A549 (cell line): ENCODE measurements around the gene PRSS23. TPM values are rescaled to one million over a fixed set of nuclear protein-coding genes. Genes with fewer than 3 reads are reported as not detected.

Experiments used
- ATAC-seq, 2 experiments: fragments of 200-7000 bp in 1 of 2; fragments of >200 bp in 1 of 2; cut with Nextera tagmentation in 1 of 2; cut with Tn5 transposase in 1 of 2; 3 replicates each; pipeline versions ENCODE4 v1.8.0 to v1.9.1; 2018 to 2020; ENCODE audit warnings: mild to moderate bottlenecking in 1 of 2, moderate library complexity in 1 of 2
- CTCF ChIA-PET: fragments of 300-600 bp; sonication (Branson Sonifier 250); formaldehyde crosslinking; extraction: SDS; loops from one replicate; lab custom pipeline; 2021; ENCODE audit warnings: antibody characterized with exemption, inconsistent platforms; lab: Yijun Ruan, JAX
- POLR2A ChIA-PET: fragments of 350-600 bp; formaldehyde crosslinking; extraction: SDS; loops from one replicate; lab custom pipeline; 2021; ENCODE audit warnings: antibody characterized with exemption, inconsistent platforms; lab: Yijun Ruan, JAX
- DNase-seq, 2 experiments: peaks; one replicate each; pipeline versions ENCODE4 v3.0.0 to v3.0.0-alpha.2; 2011 to 2016; ENCODE audit warnings: low read depth in 1 of 2, low spot score in 1 of 2
- FAIRE-seq: peaks from 2 replicates; lab custom pipeline; 2011; peaks lifted over from hg19 to GRCh38; lab: Jason Lieb, UNC
- H3K27ac ChIP-seq, 2 experiments: fragments of >200 bp; sonication (Bioruptor Twin); formaldehyde crosslinking; 3 replicates each; pipeline ENCODE4 v1.5.1; 2016 to 2017
- H3K4me1 ChIP-seq: fragments of >200 bp; sonication (Bioruptor Twin); formaldehyde crosslinking; 3 replicates; pipeline ENCODE4 v1.6.1; 2016
- H3K4me2 ChIP-seq: fragments of >200 bp; sonication (Bioruptor Twin); formaldehyde crosslinking; 3 replicates; pipeline ENCODE4 v1.6.1; 2016
- H3K4me3 ChIP-seq: fragments of >200 bp; sonication (Bioruptor Twin); formaldehyde crosslinking; 3 replicates; pipeline ENCODE4 v1.5.1; 2016
- H3K9me3 ChIP-seq: fragments of >200 bp; sonication (Bioruptor Twin); formaldehyde crosslinking; 3 replicates; pipeline ENCODE4 v1.6.1; 2016
- ATOH8 ChIP-seq: fragments of 250-450 bp; sonication (Bioruptor Pico); IDR thresholded peaks from 2 replicates; pipeline ENCODE4 v1.5.0; 2020; ENCODE audit warnings: low read depth, mild to moderate bottlenecking, moderate library complexity
- CBX2 ChIP-seq: fragments of 200-600 bp; sonication (generic); IDR thresholded peaks from 2 replicates; pipeline ENCODE4 v1.6.1; 2016; ENCODE audit warnings: low read depth, mild to moderate bottlenecking, borderline replicate concordance
- CTCF ChIP-seq: fragments of >200 bp; sonication (Bioruptor Twin); formaldehyde crosslinking; IDR thresholded peaks from 3 replicates; pipeline ENCODE4 v1.5.1; 2016
- EHMT2 ChIP-seq: fragments of 200-600 bp; sonication (generic); IDR thresholded peaks from 2 replicates; pipeline ENCODE4 v1.6.1; 2016; ENCODE audit warnings: antibody characterized with exemption, low read depth, mild to moderate bottlenecking, moderate library complexity
- EP300 ChIP-seq, 2 experiments: fragments of >200 bp; sonication (Bioruptor Twin); formaldehyde crosslinking; IDR thresholded peaks; 2 replicates in 1 of 2; 3 replicates in 1 of 2; pipeline ENCODE4 v1.6.1; 2016 to 2017
- GATA3 ChIP-seq: IDR thresholded peaks from 2 replicates; pipeline ENCODE4 v1.6.1; 2012; ENCODE audit warnings: borderline replicate concordance
- HOXB5 ChIP-seq: fragments of 250-450 bp; sonication (Bioruptor Pico); IDR thresholded peaks from 2 replicates; pipeline ENCODE4 v1.5.0; 2020; ENCODE audit warnings: mild to moderate bottlenecking, moderate library complexity
- NPAS2 ChIP-seq: fragments of 250-450 bp; sonication (Bioruptor Pico); IDR thresholded peaks from 2 replicates; pipeline ENCODE4 v1.8.0; 2022; ENCODE audit warnings: mild to moderate bottlenecking, moderate library complexity, borderline replicate concordance
- PBX3 ChIP-seq: IDR thresholded peaks from 2 replicates; pipeline ENCODE4 v1.6.1; 2012
- POLR2AphosphoS2 ChIP-seq: conservative IDR thresholded peaks from 2 replicates; pipeline ENCODE4 v1.6.1; 2012; ENCODE audit warnings: low read length, improper control_type of control experiment, inconsistent platforms
- RARB ChIP-seq: fragments of 250-450 bp; sonication (Bioruptor Pico); IDR thresholded peaks from 2 replicates; pipeline ENCODE4 v1.8.0; 2021; ENCODE audit warnings: mild to moderate bottlenecking, moderate library complexity
- RCOR1 ChIP-seq: fragments of 150-350 bp; IDR thresholded peaks from 2 replicates; pipeline ENCODE4 v1.6.1; 2014; ENCODE audit warnings: antibody characterized with exemption, low read length, low read depth
- REST ChIP-seq: fragments of 200-600 bp; sonication (generic); IDR thresholded peaks from 2 replicates; pipeline ENCODE4 v1.6.1; 2016; ENCODE audit warnings: antibody characterized with exemption, mild to moderate bottlenecking, moderate library complexity
- RFX5 ChIP-seq: fragments of 450-650 bp; IDR thresholded peaks from 2 replicates; pipeline ENCODE4 v1.7.1; 2014; ENCODE audit warnings: antibody characterized with exemption, mild to moderate bottlenecking, moderate library complexity
- SMC3 ChIP-seq: fragments of >200 bp; sonication (Bioruptor Twin); formaldehyde crosslinking; IDR thresholded peaks from 3 replicates; pipeline ENCODE4 v1.6.1; 2018; ENCODE audit warnings: inconsistent platforms
- ZC3H11A ChIP-seq: fragments of 450-650 bp; IDR thresholded peaks from 2 replicates; pipeline ENCODE4 v1.6.1; 2014; ENCODE audit warnings: antibody characterized with exemption, mild to moderate bottlenecking
- ZNF302 ChIP-seq: fragments of 250-450 bp; sonication (Bioruptor Pico); IDR thresholded peaks from 2 replicates; pipeline ENCODE4 v1.9.0; 2021; ENCODE audit warnings: inconsistent platforms, mild to moderate bottlenecking, moderate library complexity
- WGBS: methylation state at CpG from one replicate; pipeline ENCODE4 v1.1.6; 2017; ENCODE audit errors: missing lambda C conversion rate; 5-methylcytosine and 5-hydroxymethylcytosine counted together
- polyA plus RNA-seq, 4 experiments: library from polyadenylated mRNA; depleted of rRNA in 3 of 4; stranded (reverse); fragments of >200 nt; fragmentation: RNase III in 1 of 4; extraction: RNeasy Plus Mini Kit Qiagen cat#74134 plus additional on column Dnase treatment in 1 of 4; gene quantifications; 2 replicates in 3 of 4; 3 replicates in 1 of 4; pipeline ENCODE4 v1.2.3, GENCODE V29; 2011 to 2017
- TF ChIP-seq, protein P1 (sequence below): IDR thresholded peaks from 2 replicates; pipeline ENCODE4 v1.6.1; 2012; ENCODE audit warnings: low read depth, borderline replicate concordance
- TF ChIP-seq, protein P2 (sequence below): fragments of >200 bp; sonication (Bioruptor Twin); formaldehyde crosslinking; IDR thresholded peaks from 3 replicates; pipeline ENCODE4 v1.6.1; 2016

The PRSS23 gene
- polyA plus RNA-seq, 2 of the 4 experiments (the other 2 are of a cell fraction): 217 to 240 TPM

DNA sequence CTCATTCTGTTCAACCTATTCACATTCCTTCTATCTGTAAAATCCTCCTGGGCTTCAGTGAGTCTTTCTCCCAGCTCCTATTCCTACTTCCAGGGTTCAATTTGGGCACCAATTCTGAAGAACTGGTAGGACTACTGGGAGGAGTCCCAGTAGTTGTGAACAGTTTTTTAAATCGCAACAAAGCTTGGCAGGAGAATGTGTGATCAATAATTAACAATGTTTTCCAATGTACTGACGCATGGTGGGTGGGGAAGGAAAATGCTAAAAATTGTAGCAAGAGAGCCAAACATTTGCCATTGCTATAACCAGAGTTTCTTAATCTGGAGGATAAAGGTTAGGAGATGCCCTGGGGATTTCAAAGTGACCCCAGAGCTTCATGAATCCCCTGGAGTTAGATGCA, 27.3 kb upstream of the PRSS23 start:
- FAIRE-seq (no peak), ATAC-seq (no peak), DNase-seq (no peak)
- no peak overlapping the region for H3K4me3 ChIP-seq
- WGBS: 58% methylated on average over 2 of the region's 2 CpGs
- ChIA-PET CTCF (no interaction called here), POLR2A (no interaction called here)
- no peaks in the 10 kb centered on the region for H3K4me1 ChIP-seq
- no peak overlapping the region; a peak in 1 of 6 replicates for H3K27ac ChIP-seq
- no peak overlapping the region for H3K4me2 ChIP-seq
- TF ChIP-seq NPAS2 (CRISPR knock-in tag) (no peak), SMC3 (no peak), RARB (no peak), REST (no peak), CTCF (no peak), ATOH8 (no peak)
- no peaks in the 10 kb centered on the region for H3K9me3 ChIP-seq

DNA sequence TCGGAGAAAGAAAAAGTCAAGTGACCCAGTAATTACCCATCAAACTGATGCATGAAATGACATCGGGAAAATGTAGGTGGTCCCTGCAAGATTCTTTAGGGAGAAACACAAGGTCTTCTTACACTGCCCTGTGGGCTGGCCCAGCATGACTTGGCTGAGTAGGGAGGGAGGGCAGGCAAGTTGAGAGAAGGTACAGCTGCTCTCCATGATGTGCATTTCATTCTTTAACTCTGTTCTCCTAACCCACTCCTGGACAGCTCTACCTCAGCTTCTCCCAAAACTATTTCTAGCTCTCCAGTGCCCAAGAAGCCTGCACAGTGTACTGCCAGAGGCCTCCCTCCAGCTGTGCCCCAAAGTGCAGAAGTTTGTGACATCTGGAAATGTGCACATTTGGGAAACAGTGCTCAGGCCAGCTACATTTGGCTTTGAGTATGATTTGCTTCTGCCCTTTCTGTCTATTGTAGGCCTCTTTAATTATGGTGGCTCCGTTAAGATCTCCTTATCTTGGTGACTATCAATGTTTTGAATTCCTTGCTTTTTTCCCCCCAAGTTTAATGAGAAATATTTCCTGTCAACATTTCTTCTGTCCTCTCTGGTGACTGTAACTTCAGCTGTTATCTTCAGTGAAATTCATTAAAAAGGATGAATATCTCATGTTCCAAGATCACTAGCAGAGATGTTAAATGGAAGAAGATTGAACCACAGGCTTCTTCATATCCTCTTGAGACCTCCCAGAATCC, 26.7 kb upstream of the PRSS23 start:
- ATAC-seq (no peak), DNase-seq (no peak), FAIRE-seq (no peak)
- POLR2A ChIA-PET: no interaction called here
- TF ChIP-seq REST: no peak
- TF ChIP-seq ZNF302: no peak
- TF ChIP-seq RFX5: no peak
- no peak for TF ChIP-seq RCOR1
- TF ChIP-seq PBX3: no peak
- no peak for TF ChIP-seq EHMT2
- no peak for TF ChIP-seq CBX2
- no peak for TF ChIP-seq ZC3H11A
- TF ChIP-seq SMC3: no peak
- no peak for TF ChIP-seq EP300 (IDR thresholded peaks at IDR 0.05)
- no peak for TF ChIP-seq GATA3
- no peak for TF ChIP-seq POLR2AphosphoS2
- TF ChIP-seq, protein P1, sequence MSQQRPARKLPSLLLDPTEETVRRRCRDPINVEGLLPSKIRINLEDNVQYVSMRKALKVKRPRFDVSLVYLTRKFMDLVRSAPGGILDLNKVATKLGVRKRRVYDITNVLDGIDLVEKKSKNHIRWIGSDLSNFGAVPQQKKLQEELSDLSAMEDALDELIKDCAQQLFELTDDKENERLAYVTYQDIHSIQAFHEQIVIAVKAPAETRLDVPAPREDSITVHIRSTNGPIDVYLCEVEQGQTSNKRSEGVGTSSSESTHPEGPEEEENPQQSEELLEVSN: no peak
- TF ChIP-seq, protein P2, sequence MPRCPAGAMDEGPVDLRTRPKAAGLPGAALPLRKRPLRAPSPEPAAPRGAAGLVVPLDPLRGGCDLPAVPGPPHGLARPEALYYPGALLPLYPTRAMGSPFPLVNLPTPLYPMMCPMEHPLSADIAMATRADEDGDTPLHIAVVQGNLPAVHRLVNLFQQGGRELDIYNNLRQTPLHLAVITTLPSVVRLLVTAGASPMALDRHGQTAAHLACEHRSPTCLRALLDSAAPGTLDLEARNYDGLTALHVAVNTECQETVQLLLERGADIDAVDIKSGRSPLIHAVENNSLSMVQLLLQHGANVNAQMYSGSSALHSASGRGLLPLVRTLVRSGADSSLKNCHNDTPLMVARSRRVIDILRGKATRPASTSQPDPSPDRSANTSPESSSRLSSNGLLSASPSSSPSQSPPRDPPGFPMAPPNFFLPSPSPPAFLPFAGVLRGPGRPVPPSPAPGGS: no peak
- no peak for TF ChIP-seq HOXB5
- H3K9me3 ChIP-seq: no peaks in the 10 kb centered on the region
- no peak overlapping the region for H3K4me3 ChIP-seq
- 80% methylated on average over 3 of the region's 3 CpGs for WGBS
- H3K27ac ChIP-seq: peak overlapping the region in 1 of 2 experiments; percentile 21; a peak in 1 of 6 replicates
- no peaks in the 10 kb centered on the region for H3K4me1 ChIP-seq
- H3K4me2 ChIP-seq: no peak overlapping the region
- CTCF ChIA-PET: interaction anchor here (1.5 kb wide), 1 partner anchor 24 kb away, joined by 3 read pairs; no protein-coding TSS in a partner anchor
